Measurements from ENCODE around the gene ZNF488.

The ZNF488 gene

GRCh38 chr10:47381103-47381395, 3.0 kb downstream of the ZNF488 start:
- no peak overlapping the region for H3K4me3 Mint-ChIP-seq
- no peak for DNase-seq
- no peaks in the 10 kb centered on the region for H3K9me3 Mint-ChIP-seq
- peaks cover 87% of the 10 kb centered on the region for H3K27me3 Mint-ChIP-seq
- H3K36me3 Mint-ChIP-seq, result peaks cover 3% of the 10 kb centered on the region
- CTCF ChIA-PET, result no interaction called here
- no peak overlapping the region for H3K27ac Mint-ChIP-seq
- peaks cover 25% of the 10 kb centered on the region for H3K4me1 Mint-ChIP-seq

DNA sequence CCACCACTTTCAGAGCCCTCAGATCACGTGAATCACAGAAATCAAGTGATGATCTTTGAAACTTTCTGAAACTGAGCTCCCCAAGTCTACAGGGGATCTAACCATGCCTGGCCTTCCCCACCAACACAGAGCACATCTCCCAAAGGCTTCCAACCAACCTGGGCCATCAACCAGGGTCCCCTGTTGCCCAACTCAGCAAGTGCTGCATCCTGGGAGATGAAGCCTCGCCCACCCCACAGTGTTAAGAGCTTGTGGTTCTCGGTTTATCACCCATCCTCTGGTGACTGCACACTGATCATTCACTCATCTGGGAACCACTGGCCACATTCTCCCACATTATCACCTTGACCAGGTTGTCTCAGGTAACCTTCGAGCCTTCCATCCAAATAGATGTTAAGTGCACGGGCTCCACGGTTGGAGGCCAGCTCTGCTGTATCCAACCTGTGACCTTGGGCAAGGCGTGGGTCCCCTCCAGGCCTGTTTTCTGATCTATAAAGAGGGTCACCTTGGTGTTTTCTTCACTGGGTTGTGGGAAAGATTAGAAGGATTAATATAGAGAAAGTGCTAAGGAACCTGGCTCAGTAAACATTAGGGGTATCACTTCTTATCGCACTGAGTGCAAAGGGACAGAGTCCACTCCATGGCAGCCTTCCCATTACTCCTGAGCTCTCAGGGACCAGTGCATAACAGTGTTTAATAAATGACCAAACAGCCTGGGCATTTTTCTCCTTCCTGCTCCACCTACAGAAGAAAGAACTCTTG, 3.6 kb downstream of the ZNF488 start:
- Mint-ChIP-seq H3K36me3 (peaks cover 3% of the 10 kb centered on the region), H3K27me3 (peaks cover 87% of the 10 kb centered on the region), H3K4me1 (peaks cover 25% of the 10 kb centered on the region), H3K9me3 (no peaks in the 10 kb centered on the region), H3K27ac (no peak overlapping the region), H3K4me3 (no peak overlapping the region)
- DNase-seq, result no peak
- CTCF ChIA-PET, result no interaction called here

- H3K27me3 Mint-ChIP-seq, result peaks cover 83% of the 10 kb centered on the region
- no peak for DNase-seq
- H3K36me3 Mint-ChIP-seq, result peaks cover 2% of the 10 kb centered on the region
- H3K9me3 Mint-ChIP-seq, result no peaks in the 10 kb centered on the region
- peaks cover 24% of the 10 kb centered on the region for H3K4me1 Mint-ChIP-seq
- H3K27ac Mint-ChIP-seq, result no peak overlapping the region
- CTCF ChIA-PET, result no interaction called here
- no peak overlapping the region for H3K4me3 Mint-ChIP-seq
Observed at GRCh38 chr10:47379901-47380300, 4.2 kb downstream of the ZNF488 start.

DNA sequence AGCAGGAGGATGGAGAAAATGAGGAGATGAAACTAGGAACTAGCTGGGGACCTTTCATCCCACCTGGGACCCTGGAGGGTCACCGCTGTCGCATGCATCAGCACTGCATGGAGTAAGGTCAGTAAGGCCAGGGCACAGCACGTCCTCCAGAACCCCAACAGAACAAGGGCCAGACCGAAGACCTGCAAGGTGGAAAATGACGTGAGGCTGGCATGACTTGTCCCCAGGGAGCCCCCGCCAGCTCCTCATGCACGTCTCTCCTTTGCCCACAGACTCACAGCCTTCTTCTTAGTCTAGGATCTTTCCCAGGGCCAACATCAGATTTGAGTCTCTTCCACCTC, 4.7 kb downstream of the ZNF488 start:
- no peaks in the 10 kb centered on the region for H3K9me3 Mint-ChIP-seq
- H3K4me3 Mint-ChIP-seq, result no peak overlapping the region
- CTCF ChIA-PET, result interaction anchor here (1.1 kb wide), 1 partner anchor 18 kb away, joined by 3 read pairs; no protein-coding TSS in a partner anchor
- peaks cover 85% of the 10 kb centered on the region for H3K27me3 Mint-ChIP-seq
- no peaks in the 10 kb centered on the region for H3K36me3 Mint-ChIP-seq
- no peak overlapping the region for H3K27ac Mint-ChIP-seq
- H3K4me1 Mint-ChIP-seq, result peaks cover 21% of the 10 kb centered on the region
- DNase-seq, result no peak

- H3K36me3 Mint-ChIP-seq, result no peaks in the 10 kb centered on the region
- H3K27ac Mint-ChIP-seq, result no peak overlapping the region
- peaks cover 81% of the 10 kb centered on the region for H3K27me3 Mint-ChIP-seq
- H3K4me3 Mint-ChIP-seq, result no peak overlapping the region
- H3K4me1 Mint-ChIP-seq, result peaks cover 18% of the 10 kb centered on the region
- CTCF ChIA-PET, result interaction anchor here (1.1 kb wide), 1 partner anchor 17 kb away, joined by 3 read pairs; no protein-coding TSS in a partner anchor
- DNase-seq, result no peak
- H3K9me3 Mint-ChIP-seq, result no peaks in the 10 kb centered on the region
Observed at GRCh38 chr10:47378606-47379444, 5.3 kb downstream of the ZNF488 start.

- H3K4me3 Mint-ChIP-seq, result no peak overlapping the region
- H3K27ac Mint-ChIP-seq, result no peak overlapping the region
- no peak for DNase-seq
- H3K27me3 Mint-ChIP-seq, result peaks cover 75% of the 10 kb centered on the region
- no peaks in the 10 kb centered on the region for H3K36me3 Mint-ChIP-seq
- CTCF ChIA-PET, result no interaction called here
- peaks cover 14% of the 10 kb centered on the region for H3K4me1 Mint-ChIP-seq
- no peaks in the 10 kb centered on the region for H3K9me3 Mint-ChIP-seq
Observed at GRCh38 chr10:47378183-47378510, 5.9 kb downstream of the ZNF488 start.

GRCh38 chr10:47376522-47377220, 7.4 kb downstream of the ZNF488 start:
- H3K4me3 Mint-ChIP-seq, result no peak overlapping the region
- H3K27ac Mint-ChIP-seq, result no peak overlapping the region
- peaks cover 76% of the 10 kb centered on the region for H3K27me3 Mint-ChIP-seq
- CTCF ChIA-PET, result no interaction called here
- DNase-seq, result no peak
- H3K4me1 Mint-ChIP-seq, result peaks cover 23% of the 10 kb centered on the region
- no peaks in the 10 kb centered on the region for H3K9me3 Mint-ChIP-seq
- H3K36me3 Mint-ChIP-seq, result no peaks in the 10 kb centered on the region

DNA sequence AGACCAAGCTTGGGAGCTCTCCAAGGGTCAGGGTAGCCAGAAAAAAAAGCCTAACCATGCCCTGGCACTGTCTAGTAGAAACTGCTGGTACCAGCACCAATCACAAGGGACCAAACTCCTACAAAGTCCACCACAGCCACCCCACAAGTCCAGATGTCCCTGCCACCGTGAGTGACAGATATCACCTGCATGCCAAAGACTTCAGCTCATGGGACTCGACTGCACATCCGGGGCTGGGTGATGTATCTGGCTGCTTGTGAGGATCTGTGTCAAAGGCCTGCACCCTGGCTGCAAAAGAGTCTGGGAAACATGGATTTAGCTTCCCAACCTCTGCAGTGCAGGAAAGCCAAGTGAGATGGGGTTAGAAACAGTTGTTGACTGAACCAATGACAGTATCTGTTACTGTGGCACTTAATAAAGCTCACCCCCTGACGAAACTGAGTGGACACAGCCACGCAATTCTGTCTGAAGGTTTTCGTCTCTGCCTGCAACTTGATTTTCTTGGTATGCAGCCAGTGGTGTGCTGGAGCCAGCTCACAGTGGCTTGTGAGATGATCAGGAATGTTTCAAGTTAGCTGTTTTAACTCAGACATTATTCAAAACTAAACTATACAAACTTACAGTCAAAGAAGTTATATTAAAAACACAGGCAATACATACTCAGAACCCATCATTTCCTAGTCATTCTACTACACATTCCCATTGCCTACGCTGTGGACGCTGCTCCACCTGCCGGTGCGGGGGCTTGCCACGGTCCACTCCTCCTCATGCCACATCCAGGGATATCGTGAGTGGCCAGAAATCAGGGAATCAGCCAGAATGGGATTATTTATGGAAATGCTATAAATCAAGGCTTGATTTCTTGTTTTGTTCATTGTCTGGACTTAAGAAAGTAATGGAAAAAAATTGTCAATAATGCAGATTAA, 9.2 kb downstream of the ZNF488 start:
- H3K9me3 Mint-ChIP-seq, result no peaks in the 10 kb centered on the region
- peaks cover 59% of the 10 kb centered on the region for H3K27me3 Mint-ChIP-seq
- peaks cover 12% of the 10 kb centered on the region for H3K4me1 Mint-ChIP-seq
- DNase-seq, result no peak
- H3K27ac Mint-ChIP-seq, result no peak overlapping the region
- CTCF ChIA-PET, result interaction anchor here (1.1 to 1.2 kb wide), 2 partner anchors 9 kb away, joined by 3 to 4 read pairs; partner anchors contain the start of gene ZNF488
- no peaks in the 10 kb centered on the region for H3K36me3 Mint-ChIP-seq
- no peak overlapping the region for H3K4me3 Mint-ChIP-seq

GRCh38 chr10:47372726-47373125, 11.4 kb downstream of the ZNF488 start:
- DNase-seq, result peak; percentile 18
- Mint-ChIP-seq H3K4me1 (peaks cover 11% of the 10 kb centered on the region), H3K9me3 (no peaks in the 10 kb centered on the region), H3K36me3 (no peaks in the 10 kb centered on the region), H3K27ac (no peak overlapping the region), H3K27me3 (peaks cover 41% of the 10 kb centered on the region), H3K4me3 (no peak overlapping the region)
- CTCF ChIA-PET, result interaction anchor here (0.9 kb wide), 1 partner anchor 12 kb away, joined by 5 read pairs; no protein-coding TSS in a partner anchor

DNA sequence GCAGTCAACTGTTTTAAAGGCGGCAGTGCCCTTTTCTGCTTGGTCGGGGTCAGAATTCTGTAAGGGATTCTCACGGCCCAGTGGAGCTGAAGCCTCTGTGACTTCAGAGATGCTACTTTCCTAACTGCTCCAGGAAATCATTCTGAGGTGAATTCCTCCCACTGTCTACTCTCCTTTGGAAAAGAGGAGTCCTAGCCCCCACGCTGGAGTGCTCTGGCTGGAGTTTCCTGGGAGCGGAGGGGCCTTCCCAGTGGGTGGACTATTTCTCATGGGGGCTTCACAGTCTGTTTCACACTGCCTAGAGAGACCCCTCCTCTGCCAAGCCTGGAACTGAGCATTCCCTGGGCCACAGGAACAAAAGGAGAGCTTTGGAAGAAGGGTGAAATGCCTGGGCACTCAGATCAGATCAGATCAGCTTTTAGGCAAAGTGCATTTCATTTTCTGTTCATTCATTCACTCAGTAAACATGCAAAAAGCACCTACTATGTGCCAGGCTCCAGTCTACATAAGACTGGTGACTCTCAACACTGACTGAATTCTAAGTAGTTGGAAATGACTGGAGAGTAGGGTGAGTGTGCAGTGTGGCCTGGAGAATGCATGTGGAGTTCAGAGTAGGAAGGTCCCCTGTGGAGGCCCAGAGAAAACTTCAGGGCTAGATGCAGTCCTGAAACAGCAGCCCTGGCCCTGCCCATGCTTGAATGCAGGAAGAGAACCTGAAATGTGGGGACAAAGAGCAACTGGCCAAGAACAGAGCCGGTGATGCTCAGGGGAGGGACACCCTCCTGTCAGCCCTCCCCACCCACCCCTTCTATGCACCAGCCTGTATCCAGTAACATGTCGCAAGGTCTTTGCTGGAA, 12.2 kb downstream of the ZNF488 start:
- H3K27ac Mint-ChIP-seq, result no peak overlapping the region
- no peak overlapping the region for H3K4me3 Mint-ChIP-seq
- no peaks in the 10 kb centered on the region for H3K9me3 Mint-ChIP-seq
- H3K4me1 Mint-ChIP-seq, result peaks cover 11% of the 10 kb centered on the region
- H3K27me3 Mint-ChIP-seq, result peaks cover 34% of the 10 kb centered on the region
- CTCF ChIA-PET, result no interaction called here
- no peaks in the 10 kb centered on the region for H3K36me3 Mint-ChIP-seq
- peak; percentile 20 for DNase-seq

GRCh38 chr10:47370878-47371277, 13.2 kb downstream of the ZNF488 start:
- Mint-ChIP-seq H3K9me3 (no peaks in the 10 kb centered on the region), H3K4me3 (no peak overlapping the region)

DNA sequence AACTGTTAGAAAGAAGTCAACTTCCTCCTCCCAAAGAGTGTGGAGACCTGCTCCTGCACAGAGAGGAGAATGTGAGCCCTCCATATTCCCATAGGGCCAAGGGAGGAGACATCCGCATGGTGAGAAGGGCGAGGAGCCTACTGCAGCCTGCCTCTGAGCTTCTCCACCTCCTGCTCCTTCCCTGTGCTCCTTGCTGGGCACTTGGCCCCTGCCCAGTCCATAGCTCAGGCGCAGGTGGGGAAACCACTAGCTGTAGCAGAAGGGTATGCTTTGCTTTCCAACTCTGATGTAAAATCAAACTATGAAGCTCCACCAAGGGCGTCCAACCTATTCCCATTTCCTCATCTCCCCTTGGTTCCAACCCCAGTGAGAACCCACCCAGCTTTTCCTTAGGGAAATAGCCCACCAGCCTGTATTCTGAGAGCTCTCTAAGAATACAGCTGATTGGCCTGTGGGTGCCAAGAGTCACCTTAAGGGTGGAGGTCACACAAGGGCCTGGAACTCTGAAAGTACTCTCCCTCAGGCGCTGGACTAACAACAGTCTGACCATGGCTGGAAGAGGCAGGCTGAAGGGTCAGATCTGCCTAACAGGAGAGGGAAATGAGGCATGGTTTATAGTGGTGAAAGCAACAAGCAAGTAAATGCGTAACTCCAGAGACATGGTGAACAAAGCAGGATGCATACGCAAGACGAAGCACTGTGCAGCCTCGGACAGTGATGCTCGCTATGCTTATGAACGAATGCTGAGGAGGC, 13.9 kb downstream of the ZNF488 start:
- H3K27me3 Mint-ChIP-seq, result peaks cover 22% of the 10 kb centered on the region
- peak; percentile 11 for DNase-seq
- H3K9me3 Mint-ChIP-seq, result no peaks in the 10 kb centered on the region
- CTCF ChIA-PET, result no interaction called here
- no peak overlapping the region for H3K4me3 Mint-ChIP-seq
- H3K4me1 Mint-ChIP-seq, result peaks cover 11% of the 10 kb centered on the region
- H3K27ac Mint-ChIP-seq, result no peak overlapping the region
- no peaks in the 10 kb centered on the region for H3K36me3 Mint-ChIP-seq

More at GRCh38 chr10:47370878-47371277, 13.2 kb downstream of the ZNF488 start:
- H3K27me3 Mint-ChIP-seq, result peaks cover 25% of the 10 kb centered on the region
- H3K36me3 Mint-ChIP-seq, result no peaks in the 10 kb centered on the region
- peak; percentile 14 for DNase-seq
- H3K27ac Mint-ChIP-seq, result no peak overlapping the region
- CTCF ChIA-PET, result no interaction called here
- H3K4me1 Mint-ChIP-seq, result peaks cover 11% of the 10 kb centered on the region

Data from activated naive CD4-positive, alpha-beta T cell treated with anti-CD3 and anti-CD28 coated beads, Interleukin-2, amount 10 ng/mL, durations not matched to agents 7 days and 5 days (primary cell).